Epithelial cell of esophagus (primary cell): ENCODE results near the gene MRPL30.

Experiments
- DNase-seq: peaks from one replicate; pipeline ENCODE4 v3.0.0; 2010; ENCODE audit warnings: low read depth
- H3K4me3 ChIP-seq: 2 replicates; pipeline ENCODE4 v1.5.1; 2011; ENCODE audit warnings: mild to moderate bottlenecking, low read length, control low read depth
- TF ChIP-seq, protein P1 (sequence below): IDR thresholded peaks from 2 replicates; pipeline ENCODE4 v1.5.1; 2011; ENCODE audit warnings: low read depth, mild to moderate bottlenecking, low read length, control low read depth, inconsistent platforms; ENCODE audit not compliant: insufficient read depth; ENCODE audit errors: missing control alignments

MRPL30 gene

DNA sequence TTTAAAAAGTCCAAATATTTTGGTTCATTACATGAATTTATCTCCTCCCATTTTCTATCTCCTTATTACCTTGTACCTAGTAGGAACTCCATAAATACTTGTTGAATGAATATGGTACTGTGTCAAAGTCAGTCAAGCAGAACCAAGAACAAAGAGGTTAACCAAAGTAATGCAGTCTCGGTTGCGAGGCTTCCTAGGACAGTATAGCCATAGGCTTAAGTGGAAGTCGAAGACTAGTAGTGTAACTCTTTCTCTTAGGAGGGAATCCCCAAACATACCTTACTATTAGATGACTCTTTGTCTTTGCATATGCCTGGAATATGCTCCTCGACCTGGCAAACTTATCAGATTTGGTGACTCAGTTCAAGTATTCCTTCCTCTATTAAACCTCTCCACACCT, 21.4 kb upstream of the MRPL30 start:
- peak; percentile 68 for DNase-seq
- H3K4me3 ChIP-seq = no peak overlapping the region
- TF ChIP-seq, protein P1, sequence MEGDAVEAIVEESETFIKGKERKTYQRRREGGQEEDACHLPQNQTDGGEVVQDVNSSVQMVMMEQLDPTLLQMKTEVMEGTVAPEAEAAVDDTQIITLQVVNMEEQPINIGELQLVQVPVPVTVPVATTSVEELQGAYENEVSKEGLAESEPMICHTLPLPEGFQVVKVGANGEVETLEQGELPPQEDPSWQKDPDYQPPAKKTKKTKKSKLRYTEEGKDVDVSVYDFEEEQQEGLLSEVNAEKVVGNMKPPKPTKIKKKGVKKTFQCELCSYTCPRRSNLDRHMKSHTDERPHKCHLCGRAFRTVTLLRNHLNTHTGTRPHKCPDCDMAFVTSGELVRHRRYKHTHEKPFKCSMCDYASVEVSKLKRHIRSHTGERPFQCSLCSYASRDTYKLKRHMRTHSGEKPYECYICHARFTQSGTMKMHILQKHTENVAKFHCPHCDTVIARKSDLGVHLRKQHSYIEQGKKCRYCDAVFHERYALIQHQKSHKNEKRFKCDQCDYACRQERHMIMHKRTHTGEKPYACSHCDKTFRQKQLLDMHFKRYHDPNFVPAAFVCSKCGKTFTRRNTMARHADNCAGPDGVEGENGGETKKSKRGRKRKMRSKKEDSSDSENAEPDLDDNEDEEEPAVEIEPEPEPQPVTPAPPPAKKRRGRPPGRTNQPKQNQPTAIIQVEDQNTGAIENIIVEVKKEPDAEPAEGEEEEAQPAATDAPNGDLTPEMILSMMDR = no peak

DNA sequence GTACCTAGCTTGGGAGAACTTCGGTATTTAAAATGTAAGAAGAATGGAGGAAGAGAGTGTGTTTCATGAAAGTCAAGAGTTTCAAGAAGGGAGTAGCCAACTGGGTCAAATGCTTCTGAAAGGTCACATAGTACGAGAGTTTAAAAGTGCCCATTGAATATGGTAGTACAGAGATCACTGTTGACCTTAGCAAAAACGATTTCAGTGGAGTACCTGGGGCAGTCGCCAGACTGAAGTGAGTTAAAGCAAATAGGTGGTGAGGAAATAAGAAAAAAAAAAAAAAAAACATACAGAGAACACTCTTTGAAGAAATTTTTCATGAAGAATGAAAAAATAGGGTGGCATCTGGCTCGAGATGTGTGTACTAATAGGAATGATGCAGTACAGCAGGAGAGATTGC, 14.8 kb upstream of the MRPL30 start:
- no peak overlapping the region for H3K4me3 ChIP-seq
- DNase-seq = no peak
- TF ChIP-seq, protein P1 = no peak

DNA sequence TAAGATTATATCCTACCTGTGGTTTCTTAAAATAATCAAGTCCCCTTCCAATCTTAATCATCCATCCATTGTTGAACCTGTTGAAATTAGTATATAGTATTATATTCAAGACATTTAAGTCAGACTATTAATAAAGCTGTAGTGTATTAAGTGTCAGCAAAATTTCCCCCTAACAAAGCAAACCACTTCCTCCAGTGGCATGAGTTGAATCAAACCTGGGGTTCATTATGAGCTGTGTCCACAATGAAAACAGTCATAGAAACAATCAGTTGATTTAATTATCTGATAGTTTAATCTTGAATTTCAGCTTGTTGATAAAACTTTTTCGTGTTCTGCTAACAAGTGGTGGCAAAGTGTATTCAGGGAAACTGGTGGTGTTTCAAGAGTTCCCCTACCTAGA, 11.4 kb upstream of the MRPL30 start:
- no peak for DNase-seq
- TF ChIP-seq, protein P1 = no peak
- no peak overlapping the region for H3K4me3 ChIP-seq

DNA sequence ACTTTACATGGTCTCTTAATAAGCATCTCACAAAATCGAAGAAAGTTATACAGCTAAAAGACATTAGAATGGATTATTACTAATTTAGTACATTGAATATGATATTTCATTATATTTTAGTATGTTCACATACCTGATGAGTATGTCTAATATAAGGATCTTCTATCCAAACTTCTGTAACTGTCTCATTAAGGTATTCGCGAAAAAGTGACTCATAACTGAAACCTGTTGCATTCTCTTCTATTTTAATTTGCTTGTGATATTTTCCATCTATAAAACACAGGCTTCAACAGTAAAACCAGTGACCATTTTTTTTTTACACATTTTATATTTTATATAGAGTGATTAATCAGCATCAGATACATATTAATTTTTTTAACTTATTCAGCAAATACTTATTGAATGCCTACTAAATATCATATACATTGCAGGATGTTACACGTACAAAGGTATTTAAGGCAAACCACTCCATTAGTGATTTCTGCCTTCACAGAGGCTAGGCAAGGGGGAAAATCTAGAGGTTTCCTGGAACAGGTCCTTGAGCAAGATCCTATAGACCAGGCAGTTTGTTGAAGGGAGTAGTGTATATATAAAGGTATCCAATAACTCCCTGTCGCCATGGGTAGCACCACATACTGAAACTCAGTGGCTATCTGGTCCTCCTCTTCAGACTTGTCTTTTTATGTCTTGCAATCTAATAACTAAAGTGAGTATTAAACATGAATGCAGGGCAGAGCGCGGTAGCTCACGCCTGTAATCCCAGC, 9.4 kb upstream of the MRPL30 start:
- DNase-seq = no peak
- TF ChIP-seq, protein P1 = no peak
- no peak overlapping the region for H3K4me3 ChIP-seq

DNA sequence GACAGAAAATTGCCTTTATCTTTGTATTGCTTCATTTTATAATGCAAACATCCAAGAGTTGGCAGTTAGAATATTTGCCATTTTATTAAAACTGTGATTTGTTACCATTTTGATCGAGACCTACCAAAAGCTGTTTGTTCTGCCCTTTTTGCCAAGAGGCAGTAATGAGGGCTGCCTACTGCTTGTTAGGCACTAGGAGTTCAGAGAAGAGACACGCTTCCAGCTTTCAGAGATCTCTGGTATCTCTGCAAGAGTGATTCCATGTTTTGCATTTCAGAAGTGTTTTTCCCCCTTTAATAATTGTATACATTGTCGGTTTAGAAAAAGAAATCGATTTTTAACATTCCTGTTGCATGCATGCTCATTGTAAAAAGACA, 628 bp downstream of the MRPL30 start:
- peak overlapping the region; percentile 92 for H3K4me3 ChIP-seq
- TF ChIP-seq, protein P1 = no peak
- DNase-seq = no peak

DNA sequence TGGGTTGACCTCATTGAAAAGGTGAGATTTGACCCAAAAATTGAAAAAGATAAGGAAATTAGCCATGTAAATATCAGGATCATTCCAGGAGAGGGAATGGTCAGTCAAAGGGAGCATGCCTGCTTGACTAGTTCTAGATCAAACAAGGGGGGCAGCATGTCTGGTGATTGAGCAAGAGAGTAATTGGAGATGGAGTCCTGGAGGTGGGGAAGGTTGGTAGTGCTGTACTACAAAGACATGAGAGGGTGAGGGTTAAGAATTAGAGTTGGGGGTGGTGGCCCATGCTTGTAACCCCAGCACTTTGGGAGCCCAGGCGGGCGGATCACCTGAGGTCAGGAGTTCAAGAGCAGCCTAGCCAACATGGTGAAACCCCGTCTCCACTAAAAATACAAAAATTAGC, 2.0 kb downstream of the MRPL30 start:
- TF ChIP-seq, protein P1 = no peak
- no peak for DNase-seq
- H3K4me3 ChIP-seq = no peak overlapping the region

DNA sequence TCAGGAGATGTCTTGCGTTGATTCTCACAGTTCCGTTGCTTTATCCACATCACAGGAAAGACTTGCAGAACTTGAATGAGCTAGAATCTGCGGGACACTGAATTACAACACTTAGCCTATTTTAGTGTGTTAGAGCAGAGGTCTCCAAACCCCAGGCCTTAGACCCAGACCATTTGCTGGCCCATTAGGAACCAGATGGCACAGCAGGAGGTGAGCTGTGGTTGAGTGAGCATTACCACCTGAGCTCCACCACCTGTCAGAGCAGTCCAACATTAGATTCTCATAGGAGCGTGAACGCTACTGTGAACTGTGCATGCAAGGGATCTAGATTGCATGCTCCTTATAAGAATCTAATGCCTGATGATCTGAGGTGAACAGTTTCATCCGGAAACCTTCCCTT, 3.8 kb downstream of the MRPL30 start:
- H3K4me3 ChIP-seq = no peak overlapping the region
- TF ChIP-seq, protein P1 = no peak
- DNase-seq = no peak
